HG03460 (cell line): Measurements from ENCODE around the gene COL27A1.

Experiments used
- ATAC-seq: cut with Tn5 transposase; IDR thresholded peaks from one replicate; pipeline ENCODE4 v1.9.1; 2021; ENCODE audit not compliant: unreplicated experiment

Gene COL27A1

GRCh38 chr9:114261987-114262386, 106.7 kb downstream of the COL27A1 start:
- ATAC-seq, result no peak

DNA sequence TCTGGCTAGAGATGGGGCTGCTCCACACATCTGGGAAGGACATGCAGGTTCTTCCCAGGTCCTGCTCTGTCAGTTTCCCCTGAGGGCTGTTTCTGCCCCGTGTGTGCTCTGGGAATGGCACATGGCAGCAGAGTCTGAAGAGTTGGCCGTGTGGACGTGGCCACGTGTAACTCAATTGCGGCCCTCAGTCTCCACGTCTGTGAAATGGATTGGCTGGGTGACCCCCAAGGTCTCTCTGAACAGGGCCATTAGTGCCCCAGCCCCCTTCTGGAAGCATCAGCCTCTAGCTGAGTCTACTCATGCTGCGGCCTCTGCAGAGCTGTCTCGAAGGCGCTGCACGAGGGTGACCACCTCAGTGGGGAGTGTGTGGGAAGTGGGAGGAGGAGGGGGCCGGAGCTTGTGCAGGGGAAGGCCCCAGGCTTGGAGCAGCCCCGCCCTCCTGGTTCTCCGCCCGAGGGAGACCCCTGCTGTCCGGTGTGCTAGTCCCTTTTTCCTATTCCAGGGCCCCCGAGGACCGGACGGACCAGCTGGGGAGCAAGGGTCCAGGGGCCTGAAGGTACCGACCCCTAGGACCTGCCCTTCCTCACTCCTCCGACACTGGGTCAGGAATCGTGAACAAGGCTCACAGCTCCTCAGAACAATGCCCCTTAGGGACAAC, 108.6 kb downstream of the COL27A1 start:
- no peak for ATAC-seq

DNA sequence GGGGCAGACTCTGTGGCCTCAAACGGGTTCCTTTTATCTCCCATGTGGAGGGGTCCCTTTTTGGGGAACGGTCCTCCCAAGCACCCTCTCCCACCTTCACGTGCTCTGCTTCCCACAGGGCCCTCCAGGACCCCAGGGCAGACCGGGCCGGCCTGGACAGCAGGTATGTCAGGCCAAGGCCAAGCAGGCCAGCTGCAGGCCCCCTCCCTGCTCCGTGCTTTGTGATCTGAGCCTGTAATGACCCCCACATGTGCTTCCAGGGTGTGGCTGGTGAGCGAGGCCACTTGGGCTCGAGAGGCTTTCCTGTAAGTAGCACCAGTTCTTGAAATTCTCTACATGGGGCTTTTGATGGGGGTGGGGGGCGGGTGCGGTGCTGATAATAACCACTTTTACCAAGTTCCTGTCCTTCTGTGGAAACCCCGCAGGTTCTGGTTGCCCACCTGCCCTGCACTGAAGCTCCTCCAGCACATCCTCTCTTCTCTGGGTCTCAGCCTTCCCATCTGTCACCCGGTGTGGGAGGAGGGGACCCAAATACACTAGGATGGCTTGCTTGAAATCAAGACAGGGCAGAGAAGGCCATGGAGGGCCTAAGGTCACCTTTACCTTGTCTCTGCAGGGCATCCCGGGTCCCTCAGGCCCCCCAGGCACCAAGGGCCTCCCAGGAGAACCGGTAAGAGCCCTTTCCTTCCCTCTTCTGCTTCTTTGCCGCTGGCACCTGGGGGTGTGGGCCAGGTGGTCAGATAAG, 109.6 kb downstream of the COL27A1 start:
- no peak for ATAC-seq

- ATAC-seq, result no peak
Measured at GRCh38 chr9:114266969-114267368, 111.6 kb downstream of the COL27A1 start.

GRCh38 chr9:114269023-114269422, 113.7 kb downstream of the COL27A1 start:
- no peak for ATAC-seq

- no peak for ATAC-seq
Measured at GRCh38 chr9:114270120-114270975, 115.0 kb downstream of the COL27A1 start.

GRCh38 chr9:114271556-114272510, 116.5 kb downstream of the COL27A1 start:
- ATAC-seq, result no peak

DNA sequence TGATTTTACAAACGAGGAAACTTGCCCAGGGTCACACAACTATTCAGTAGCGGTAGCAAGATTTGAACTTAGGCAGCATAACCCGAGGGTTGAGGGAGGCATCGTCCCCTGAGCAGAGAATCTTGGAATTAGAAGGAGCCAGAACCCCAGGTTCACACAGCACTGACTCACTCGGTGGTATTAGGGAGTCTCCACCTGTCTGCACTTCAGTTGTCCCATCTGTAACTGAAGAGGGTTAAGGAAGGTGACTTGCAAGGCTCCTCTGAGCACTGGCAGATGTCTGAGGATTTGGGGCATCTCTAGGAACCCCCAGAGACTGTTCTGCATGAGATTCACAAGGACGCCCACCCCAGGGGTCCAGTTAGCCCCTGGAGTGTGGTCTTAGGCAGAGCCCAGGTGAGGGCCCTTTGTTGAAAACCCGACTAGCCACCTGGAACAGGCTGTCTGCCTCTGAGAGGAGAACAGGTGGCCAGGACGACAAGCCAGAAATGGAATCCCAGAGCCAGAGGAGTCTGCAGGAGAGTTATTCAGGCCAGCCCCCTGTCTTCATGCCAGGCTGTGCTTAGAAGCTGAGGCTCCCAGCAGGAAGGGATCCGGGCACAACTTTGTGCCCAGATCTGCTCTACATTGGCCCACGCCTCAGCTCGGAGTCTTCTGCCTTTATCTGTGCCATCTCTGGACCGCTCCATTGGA, 117.5 kb downstream of the COL27A1 start:
- ATAC-seq, result no peak

- ATAC-seq, result no peak
Measured at GRCh38 chr9:114273461-114273881, 118.1 kb downstream of the COL27A1 start.

DNA sequence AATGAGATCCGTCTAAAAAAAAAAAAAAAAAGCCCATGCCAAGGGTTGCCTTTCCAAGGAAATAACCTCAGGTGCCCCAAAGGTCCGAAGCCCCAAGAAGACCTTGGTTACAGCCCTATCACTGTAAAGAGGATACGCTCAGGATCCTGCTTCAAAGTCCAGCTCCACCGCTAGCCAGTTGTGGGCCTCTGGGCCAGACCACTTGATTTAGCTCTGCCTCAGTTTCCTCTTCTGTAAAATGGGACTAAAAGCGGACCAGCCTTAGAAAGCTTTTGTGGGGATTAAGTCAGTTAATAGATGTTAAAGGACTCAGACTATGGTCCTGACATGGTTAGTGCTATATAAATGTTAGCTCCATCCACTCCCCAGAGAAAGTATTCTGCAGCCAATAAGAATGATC, 118.9 kb downstream of the COL27A1 start:
- ATAC-seq, result no peak

- ATAC-seq, result no peak
Measured at GRCh38 chr9:114275246-114276004, 120.1 kb downstream of the COL27A1 start.

DNA sequence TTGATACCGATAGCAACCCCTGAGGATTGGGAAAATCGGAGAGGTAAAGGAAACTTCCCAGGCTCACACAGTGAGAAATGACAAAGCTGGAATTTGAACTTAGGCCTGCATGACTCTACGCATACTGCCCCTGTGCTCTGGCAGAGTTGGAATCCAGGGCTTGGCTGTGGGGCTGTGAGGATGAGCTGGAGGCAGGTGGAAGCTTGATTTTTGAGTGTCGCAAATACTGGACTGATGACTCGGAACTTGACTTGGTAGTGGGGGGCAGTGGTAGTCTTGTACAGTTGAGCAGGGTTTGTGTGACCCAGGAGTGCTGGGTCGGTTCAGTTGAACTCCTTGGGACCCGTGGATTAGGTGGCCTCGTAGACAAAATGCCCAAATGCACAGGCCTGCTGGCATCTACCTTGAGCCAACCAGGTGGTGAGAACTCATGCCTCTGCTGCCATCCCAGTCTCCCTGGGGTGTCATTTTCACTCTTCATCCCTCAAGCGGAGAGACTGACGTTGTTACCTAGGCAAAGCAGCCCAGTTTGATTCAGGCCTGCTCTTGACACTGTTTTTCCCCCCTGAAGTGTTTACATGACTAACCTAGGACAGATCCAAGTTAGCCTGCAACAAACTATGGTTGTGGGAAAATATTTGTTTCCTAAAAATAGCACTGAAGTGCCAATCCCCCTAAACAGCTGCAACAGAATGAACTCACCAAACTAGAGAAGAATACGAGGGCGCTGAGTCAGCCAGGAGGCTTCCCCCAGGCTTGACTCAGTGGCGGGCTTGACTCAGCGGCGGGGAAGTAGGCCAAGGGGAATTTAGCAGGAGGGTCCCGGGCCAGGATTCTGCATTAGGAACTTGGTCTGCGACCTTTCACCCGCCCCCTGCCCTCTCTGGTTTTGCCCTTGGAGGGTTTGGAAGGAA, 121.8 kb downstream of the COL27A1 start:
- no peak for ATAC-seq

DNA sequence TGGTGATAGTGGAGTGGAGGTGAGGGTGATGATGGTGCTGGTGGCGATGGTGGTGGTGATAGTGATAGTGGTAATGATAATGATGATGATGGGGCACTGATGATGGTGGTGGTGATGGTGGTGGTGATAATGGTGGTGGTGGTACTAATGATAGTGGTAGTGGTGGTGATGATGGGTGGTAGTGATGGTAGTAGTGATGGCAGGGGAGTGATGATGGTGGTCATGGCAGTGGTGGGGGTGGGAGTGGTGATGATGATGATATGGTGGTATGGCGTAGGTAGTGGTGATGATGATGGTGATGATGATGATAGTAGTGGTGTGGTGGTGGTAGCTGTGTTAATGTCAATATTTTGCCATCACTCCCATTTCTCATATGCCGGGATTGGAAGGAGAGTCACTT, 123.0 kb downstream of the COL27A1 start:
- ATAC-seq, result no peak

DNA sequence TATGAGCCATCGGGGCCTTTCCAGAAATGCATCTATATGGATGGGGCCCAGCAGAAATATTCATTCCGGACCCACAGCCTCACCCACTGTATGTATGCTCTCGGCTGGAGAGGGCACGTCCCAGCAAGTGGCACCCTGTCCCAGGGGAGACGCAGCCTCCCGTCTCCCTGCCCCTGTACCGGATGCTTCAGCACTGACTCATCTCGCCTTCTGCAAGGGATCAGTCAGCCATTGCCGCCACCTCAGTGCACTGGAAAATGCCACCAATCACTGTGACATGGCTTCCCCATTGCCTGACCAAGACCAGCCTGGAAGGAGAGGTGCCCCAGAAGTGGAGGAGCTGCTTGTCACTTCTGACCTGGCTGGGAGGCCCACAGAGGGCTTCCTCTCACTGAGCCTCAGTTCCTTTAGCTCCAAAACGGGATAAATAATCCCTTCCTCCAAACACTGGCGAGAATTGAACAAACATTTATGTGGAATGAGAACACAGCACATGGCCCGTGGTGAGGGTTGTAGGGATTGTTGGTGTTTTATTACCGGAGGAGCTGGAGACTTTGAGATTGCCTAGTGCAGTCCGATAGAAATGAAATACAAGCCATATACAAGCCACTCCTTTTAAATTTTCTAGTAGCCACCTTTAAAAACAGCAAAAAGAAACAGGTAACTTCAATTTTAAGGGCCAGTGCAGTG, 123.7 kb downstream of the COL27A1 start:
- ATAC-seq, result no peak

DNA sequence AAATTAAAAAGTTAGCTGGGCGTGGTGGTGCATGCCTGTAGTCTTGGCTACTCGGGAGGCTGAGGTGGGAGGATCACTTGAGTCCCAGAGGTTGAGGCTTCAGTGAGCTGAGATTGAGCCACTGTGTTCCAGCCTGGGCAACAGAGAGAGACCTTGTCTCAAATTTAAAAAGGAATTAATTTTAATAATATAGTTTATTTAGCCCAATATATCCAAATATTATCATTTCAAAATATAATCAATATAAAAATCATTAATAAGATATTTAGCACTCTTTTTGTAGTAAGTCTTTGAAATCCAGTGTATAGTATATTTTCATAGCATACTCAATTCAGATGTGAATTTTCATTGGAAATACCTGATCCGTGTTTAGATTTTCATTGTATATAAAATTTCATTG, 124.4 kb downstream of the COL27A1 start:
- ATAC-seq, result no peak

- ATAC-seq, result no peak
Measured at GRCh38 chr9:114280636-114281472, 125.5 kb downstream of the COL27A1 start.
